Measurements from ENCODE around the gene CENPV.

DNA sequence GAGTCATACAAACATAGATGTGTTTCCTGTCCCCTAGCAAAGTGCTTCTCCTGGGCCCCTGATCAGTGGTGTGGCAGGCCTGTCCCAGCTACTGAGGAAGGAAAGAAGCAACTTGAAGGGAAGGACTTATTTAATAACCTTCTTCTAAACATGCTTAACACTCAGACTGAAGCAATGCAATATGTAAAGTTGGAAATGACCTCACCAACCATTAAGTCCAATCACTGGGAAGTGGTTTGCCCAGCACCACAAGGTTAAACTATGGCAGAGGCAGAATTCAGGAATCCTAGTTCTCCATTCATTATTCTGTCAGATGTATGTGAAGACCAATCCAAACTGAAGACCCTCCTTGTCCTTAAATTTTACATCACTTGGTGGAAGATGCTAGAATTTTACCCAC lies 39.1 kb downstream of the CENPV start:
- TF ChIP-seq, protein P1, sequence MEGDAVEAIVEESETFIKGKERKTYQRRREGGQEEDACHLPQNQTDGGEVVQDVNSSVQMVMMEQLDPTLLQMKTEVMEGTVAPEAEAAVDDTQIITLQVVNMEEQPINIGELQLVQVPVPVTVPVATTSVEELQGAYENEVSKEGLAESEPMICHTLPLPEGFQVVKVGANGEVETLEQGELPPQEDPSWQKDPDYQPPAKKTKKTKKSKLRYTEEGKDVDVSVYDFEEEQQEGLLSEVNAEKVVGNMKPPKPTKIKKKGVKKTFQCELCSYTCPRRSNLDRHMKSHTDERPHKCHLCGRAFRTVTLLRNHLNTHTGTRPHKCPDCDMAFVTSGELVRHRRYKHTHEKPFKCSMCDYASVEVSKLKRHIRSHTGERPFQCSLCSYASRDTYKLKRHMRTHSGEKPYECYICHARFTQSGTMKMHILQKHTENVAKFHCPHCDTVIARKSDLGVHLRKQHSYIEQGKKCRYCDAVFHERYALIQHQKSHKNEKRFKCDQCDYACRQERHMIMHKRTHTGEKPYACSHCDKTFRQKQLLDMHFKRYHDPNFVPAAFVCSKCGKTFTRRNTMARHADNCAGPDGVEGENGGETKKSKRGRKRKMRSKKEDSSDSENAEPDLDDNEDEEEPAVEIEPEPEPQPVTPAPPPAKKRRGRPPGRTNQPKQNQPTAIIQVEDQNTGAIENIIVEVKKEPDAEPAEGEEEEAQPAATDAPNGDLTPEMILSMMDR (IDR thresholded peaks at IDR 0.05) = no peak
- no peak for TF ChIP-seq POLR2A (IDR thresholded peaks at IDR 0.05)

Data from uterus (tissue), 2 donors.